ENCODE results near the gene HIVEP1. TPM values are rescaled to one million over a fixed set of nuclear protein-coding genes. Genes with fewer than 3 reads are reported as not detected.

HIVEP1 gene
- total and polyA plus RNA-seq, 12 donors: 3.4 to 20.9 (median 13.3) TPM

GRCh38 chr6:12115492-12115891, 103.4 kb downstream of the HIVEP1 start:
- H3K4me1 ChIP-seq: peaks cover 0 to 16% (median 6%) of the 10 kb centered on the region in 9 donors
- H3K27me3 ChIP-seq: no peaks in the 10 kb centered on the region
- peaks cover 0 to 29% (median 12%) of the 10 kb centered on the region in 11 donors for H3K9me3 ChIP-seq
- DNase-seq (no peak), ATAC-seq (no peak)
- H3K4me3 ChIP-seq: no peak overlapping the region
- H3K36me3 ChIP-seq: peaks cover 0 to 26% (median 8%) of the 10 kb centered on the region in 9 donors
- no peak overlapping the region for H3K27ac ChIP-seq
- TF ChIP-seq CTCF (IDR thresholded peaks at IDR 0.05): no peak
- 96 to 99% methylated on average over 4 of the region's 4 CpGs for WGBS, 2 donors
- intact Hi-C loops (cut with DNase I): no loop called here

GRCh38 chr6:12116264-12116800, 104.2 kb downstream of the HIVEP1 start:
- no peak for DNase-seq
- Histone ChIP-seq H3K4me3 (no peak overlapping the region), H3K36me3 (peaks cover 0 to 26% (median 17%) of the 10 kb centered on the region in 9 donors), H3K9me3 (peaks cover 0 to 29% (median 12%) of the 10 kb centered on the region in 11 donors), H3K27me3 (no peaks in the 10 kb centered on the region), H3K27ac (no peak overlapping the region), H3K4me1 (peaks cover 0 to 16% (median 6%) of the 10 kb centered on the region in 9 donors)
- 92 to 96% methylated on average over 2 of the region's 2 CpGs for WGBS, 2 donors
- TF ChIP-seq CTCF (IDR thresholded peaks at IDR 0.05): no peak
- intact Hi-C loops (cut with DNase I): no loop called here
- no peak for ATAC-seq

- Histone ChIP-seq H3K9me3 (peaks cover 0 to 29% (median 12%) of the 10 kb centered on the region in 11 donors), H3K4me3 (no peak overlapping the region), H3K36me3 (peaks cover 0 to 30% (median 19%) of the 10 kb centered on the region in 9 donors), H3K27ac (no peak overlapping the region), H3K4me1 (peaks cover 0 to 16% (median 6%) of the 10 kb centered on the region in 9 donors), H3K27me3 (no peaks in the 10 kb centered on the region)
- 94 to 95% methylated on average over 3 of the region's 3 CpGs for WGBS, 2 donors
- no peak for ATAC-seq
- intact Hi-C loops (cut with DNase I): no loop called here
- no peak for TF ChIP-seq CTCF (IDR thresholded peaks at IDR 0.05)
- DNase-seq: no peak
These were observed 104.9 kb downstream of the HIVEP1 start for GRCh38 chr6:12116978-12117377.

GRCh38 chr6:12118607-12119006, 106.5 kb downstream of the HIVEP1 start:
- no peak for ATAC-seq
- H3K27ac ChIP-seq: no peak overlapping the region
- H3K27me3 ChIP-seq: no peaks in the 10 kb centered on the region
- peaks cover 0 to 10% (median 0%) of the 10 kb centered on the region in 9 donors for H3K4me1 ChIP-seq
- H3K4me3 ChIP-seq: no peak overlapping the region
- no peak for TF ChIP-seq CTCF (IDR thresholded peaks at IDR 0.05)
- H3K9me3 ChIP-seq: peaks cover 0 to 29% (median 12%) of the 10 kb centered on the region in 11 donors
- DNase-seq: no peak
- H3K36me3 ChIP-seq: peaks cover 0 to 35% (median 19%) of the 10 kb centered on the region in 9 donors
- intact Hi-C loops (cut with DNase I): no loop called here

All from heart right ventricle (tissue), 16 donors.